PC-9 (cell line): ENCODE results near the gene ADAMTS2.

Source experiments
- EZH2 ChIP-seq: fragments of 200-600 bp; sonication (generic); IDR thresholded peaks from 2 replicates; pipeline ENCODE4 v1.8.0; 2017; ENCODE audit warnings: antibody characterized with exemption, low read depth
- TF ChIP-seq, protein P1 (sequence below): fragments of 200-600 bp; sonication (generic); conservative IDR thresholded peaks from 2 replicates; pipeline ENCODE4 v1.6.1; 2017; ENCODE audit warnings: mixed run types, antibody characterized with exemption, mild to moderate bottlenecking, moderate library complexity

DNA sequence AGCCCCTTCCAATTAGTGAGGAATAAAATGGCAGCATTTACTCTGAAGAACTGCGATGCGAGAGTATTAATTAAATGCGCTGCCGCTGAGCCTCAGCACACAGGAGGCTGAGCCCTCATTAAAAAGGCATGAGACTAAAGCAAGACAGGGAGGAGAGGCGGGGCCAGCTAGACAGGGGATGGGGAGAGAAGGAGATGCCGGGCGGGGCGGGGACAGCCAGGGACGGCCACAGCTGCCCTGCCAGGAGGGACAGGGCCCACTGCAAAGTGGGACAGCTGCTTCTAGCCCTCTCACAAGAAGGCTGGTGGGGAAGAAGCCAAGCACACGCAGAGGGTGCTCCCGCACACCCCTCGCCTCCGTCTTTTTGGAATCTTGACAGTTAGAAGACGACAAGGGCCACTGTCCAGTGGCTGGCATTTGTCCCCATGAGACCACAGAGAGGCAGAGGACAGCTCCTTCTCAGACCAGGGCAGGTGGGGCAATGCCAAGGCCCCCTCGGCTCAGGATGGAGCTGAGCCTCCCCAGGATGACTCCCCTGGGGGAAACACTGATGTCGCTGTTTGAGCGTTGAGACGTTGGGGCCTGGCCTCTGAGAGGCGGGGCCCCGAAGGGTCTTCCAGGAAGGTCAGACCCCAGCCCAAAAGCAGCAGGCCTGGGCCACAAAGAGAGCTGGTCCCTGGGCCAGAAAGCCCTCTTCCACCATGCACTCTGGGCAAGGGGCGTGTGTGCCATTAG lies 26.9 kb downstream of the ADAMTS2 start:
- TF ChIP-seq, protein P1, sequence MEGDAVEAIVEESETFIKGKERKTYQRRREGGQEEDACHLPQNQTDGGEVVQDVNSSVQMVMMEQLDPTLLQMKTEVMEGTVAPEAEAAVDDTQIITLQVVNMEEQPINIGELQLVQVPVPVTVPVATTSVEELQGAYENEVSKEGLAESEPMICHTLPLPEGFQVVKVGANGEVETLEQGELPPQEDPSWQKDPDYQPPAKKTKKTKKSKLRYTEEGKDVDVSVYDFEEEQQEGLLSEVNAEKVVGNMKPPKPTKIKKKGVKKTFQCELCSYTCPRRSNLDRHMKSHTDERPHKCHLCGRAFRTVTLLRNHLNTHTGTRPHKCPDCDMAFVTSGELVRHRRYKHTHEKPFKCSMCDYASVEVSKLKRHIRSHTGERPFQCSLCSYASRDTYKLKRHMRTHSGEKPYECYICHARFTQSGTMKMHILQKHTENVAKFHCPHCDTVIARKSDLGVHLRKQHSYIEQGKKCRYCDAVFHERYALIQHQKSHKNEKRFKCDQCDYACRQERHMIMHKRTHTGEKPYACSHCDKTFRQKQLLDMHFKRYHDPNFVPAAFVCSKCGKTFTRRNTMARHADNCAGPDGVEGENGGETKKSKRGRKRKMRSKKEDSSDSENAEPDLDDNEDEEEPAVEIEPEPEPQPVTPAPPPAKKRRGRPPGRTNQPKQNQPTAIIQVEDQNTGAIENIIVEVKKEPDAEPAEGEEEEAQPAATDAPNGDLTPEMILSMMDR = no peak
- no peak for TF ChIP-seq EZH2
